ENCODE measurements around the gene TSHZ1.

The TSHZ1 gene

DNA sequence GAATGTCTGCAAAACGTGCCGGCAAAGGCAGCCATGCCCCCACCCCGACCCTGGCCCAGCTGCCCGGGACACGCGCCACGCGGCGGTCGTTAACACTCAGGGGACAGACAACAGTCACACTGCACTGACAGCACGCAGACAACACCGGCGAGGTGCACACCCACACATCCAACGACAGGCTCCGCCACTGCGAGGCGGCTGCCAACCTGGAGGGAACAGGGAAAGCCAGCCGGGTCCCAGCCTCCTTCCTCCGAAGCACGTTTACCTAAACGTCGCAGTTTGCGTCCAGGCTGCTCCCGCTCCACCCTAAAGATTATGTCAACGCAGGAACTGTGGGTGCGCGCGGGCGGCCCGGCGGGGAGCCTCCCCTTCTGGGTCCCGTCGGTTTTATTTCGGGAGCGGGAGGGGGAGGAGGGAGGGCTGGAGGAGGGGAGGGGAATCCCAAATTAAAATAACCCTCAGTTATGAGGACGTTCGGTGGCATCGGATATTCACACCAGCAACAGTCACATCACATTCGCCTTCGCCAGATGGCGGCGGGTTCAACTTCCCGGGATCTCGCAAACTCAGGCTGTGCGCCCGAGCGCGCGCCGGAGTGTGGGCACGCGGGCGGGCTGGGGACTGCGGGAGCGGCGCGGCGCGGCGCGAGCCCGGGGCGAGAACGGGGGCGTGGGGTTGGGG lies 2.3 kb upstream of the TSHZ1 start:
- no peak for DNase-seq (ENCODE audit: low read depth in 2 of 2)

DNA sequence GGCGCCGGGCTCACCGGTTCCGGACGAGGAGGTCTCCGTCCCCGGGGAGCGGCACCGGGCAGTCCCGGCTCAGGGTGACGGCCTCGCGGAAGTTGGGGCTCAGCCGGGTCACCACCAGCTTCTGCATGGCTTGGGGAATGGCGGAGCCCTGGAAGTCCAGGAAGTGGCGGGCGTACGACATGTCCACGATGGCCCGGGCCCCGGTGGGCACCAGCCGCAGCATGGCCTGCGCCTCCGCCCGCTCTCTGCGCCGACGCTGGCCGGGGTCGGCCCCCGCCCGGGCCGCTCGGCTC lies 1.8 kb upstream of the TSHZ1 start:
- DNase-seq (ENCODE audit: low read depth in 2 of 2), result no peak

DNA sequence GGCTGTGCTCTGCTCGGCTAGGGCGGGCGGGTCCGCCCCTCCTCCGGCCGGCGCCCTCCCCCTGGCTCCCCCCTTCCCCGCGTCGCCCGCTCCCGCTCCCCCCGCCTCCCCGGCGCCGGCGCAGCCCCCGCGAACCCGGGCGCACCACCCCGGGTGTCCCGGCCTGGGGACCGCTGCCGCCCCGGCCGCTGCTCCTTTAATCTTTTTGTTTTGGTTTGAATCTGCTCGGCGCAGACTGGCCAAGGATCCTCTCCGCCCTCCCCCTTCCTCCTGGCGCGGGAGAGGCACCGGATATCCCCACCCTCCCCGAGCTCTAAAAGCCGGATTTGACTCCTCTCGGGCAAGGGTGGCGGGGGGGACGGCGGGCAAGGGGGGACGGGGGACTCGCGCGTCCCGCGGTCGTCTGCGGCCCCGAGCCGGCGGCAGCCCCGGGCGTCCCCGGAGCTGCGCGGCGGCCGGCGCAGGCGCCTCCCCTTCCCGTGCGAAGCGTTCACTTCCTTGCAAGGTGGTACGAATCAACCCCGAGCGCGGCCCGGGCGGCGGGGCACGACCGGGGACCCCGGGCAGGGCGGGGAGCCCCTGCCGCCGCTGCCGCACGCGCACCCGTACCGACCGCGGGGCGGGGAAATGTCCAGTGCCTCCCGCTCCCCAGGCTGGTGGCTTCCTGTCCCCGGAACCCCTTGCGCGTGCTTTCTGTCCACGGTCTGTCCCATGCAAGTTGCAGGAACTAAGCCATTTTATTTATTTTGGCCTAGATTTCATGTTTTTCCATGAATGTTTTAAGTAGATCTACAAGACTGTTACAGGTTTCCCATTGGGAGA lies 1.3 kb upstream of the TSHZ1 start, which contains the start of gene PTGR3:
TSS of gene PTGR3 (minus strand) at position 11 of the 822 bp plus-strand sequence. CDS start 81 bp downstream, outside the sequence.
- DNase-seq (ENCODE audit: low read depth in 2 of 2), result peak in 1 of 2 experiments; percentile 31

DNA sequence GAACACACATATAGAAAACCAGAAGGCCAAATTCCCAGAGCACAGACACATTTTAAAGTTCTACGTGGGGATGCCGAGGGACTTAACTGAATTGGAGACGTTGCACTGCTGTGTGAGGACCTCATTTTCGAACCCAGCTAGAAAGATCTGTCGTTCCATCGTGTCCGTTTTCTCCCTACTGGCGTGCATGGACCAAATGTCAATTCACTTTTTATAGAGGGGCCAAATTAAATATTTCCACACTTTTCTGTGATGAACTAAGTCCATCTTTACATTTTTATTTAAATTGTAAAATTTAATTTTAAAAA lies 692 bp upstream of the TSHZ1 start:
- no peak for DNase-seq (ENCODE audit: low read depth in 2 of 2)

DNA sequence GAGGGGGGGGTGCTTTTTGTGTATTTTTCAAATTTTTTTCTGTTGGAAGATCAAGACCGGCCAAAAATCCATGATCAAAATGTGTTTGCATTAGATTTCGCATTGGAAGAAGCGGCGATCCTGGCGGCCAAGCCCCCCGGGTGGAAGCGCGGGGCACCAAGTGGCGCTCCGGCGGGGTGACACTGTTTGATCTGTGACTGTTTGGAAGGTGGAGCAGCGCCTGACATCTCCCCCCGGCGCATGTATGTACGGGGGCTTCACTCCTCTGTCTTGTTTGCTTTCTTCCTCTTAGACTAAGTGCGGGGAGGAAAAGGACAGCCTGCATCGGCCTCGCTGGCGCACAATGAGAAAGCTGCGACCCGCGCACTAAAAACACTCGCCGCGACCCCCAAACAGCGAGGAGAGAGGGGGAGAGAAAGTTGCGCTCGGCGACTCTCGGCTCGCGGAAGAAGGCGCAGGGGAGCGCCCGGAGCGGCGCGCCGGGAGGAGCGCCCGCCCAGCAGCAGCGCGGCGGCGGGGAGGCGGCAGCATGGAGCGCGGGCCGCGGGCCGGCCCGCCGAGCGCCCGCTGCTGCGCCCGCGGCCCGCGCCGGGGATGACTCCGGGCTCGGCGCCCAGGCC lies 515 bp downstream of the TSHZ1 start:
- no peak for DNase-seq (ENCODE audit: low read depth in 2 of 2)

DNA sequence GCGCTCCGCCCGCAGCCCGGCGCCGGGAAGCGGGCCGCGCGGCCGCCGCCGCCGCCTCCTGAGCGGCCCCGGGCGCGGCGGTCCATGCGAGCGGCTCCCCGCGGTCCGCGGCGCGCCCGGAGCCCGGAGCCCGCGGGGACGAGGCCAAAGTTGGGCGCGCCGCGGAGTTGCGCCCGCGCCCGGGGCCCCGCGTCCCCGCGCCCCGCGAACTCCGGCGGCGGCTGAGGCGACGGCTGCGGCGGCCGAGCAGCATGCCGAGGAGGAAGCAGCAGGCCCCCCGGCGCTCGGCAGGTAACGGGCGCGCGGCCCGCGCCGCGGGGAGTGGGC lies 992 bp downstream of the TSHZ1 start:
- DNase-seq (ENCODE audit: low read depth in 2 of 2), result no peak

DNA sequence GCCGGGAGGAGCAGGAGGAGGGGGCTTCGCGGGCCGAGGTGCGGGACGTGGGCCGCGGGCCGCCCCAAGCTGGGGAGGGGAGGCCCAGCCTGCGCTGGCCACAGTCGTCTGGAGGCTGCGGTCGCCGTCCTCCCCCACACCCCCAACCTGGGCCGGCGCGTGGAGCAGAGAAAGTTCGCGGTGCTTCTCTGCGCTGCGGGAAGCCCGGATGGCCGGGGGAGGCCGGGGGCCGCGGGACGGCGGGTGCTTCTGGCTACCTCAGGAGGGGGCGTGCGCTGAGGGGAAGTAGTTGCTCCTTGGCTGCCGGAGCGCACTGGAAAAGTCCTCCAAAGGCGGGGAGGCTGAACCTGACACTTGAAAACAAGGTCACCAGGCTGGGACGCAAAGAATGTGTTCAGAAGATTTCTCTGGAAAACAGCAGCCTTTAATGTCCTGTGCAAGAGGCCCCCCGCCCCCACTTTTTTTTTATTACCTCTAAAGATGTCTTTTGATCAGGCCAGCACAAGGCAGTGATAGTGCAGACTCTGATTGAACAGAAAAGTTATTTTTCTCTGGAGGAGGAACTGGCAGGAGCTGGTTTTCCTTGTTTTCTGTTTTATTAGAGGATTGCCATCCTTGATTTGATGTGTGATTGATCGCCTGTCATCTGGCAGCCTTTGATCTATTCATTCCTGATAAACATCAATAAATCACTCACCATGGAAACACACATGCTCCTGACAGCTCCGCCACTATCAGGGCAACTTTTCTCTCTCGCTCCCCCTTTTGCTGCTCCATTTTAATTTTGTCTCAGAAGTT lies 1.6 kb downstream of the TSHZ1 start:
- no peak for DNase-seq (ENCODE audit: low read depth in 2 of 2)

DNA sequence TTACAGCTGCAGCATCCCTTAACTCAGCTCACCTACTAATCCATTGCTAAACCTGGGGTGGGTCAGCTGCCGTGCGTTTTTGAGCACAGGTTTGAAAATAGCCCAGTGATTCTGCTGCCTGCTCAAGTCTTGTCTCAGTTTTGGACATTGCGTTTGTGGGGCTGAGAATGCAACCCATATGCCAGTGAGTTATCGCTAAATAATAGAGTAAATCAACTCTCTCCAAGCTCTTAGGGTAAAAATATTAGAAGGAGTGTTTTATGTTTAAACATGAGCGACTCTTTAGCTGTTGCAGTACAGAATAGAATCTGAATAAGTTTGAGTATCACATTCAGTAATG lies 2.1 kb downstream of the TSHZ1 start:
- DNase-seq (ENCODE audit: low read depth in 2 of 2), result no peak

DNA sequence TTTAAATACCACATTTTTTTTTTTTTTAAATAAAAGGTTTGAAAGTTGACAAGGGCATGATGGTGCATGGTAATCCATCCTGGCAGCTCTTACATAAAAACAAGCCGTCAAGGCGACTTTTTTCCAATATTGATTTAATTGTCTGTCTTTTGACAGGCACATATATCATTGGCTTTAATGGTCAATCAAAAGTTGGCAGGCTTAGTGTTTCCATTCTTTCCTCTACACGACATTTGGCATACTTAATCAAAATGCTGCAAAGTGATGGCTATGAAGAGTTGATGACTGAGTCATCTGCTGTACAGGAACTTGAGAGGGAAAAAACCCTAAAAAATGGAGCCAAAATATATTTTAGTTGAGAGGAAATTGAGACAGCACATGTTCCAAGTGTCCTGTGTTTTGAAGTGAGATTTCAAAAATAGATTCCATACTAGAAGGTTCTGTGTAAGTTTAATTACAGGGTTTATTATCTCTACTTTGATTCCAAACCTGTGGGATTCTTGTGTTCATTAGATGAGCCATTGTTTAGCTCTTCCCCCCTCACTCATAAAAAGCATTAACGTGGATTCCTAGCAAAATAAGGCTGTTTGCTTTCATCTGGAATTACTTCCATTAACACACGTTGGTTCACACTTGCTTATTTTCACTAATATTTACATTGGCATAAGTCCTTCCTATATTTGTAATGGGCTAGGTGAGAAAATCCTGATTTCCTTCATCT lies 3.2 kb downstream of the TSHZ1 start:
- no peak for DNase-seq (ENCODE audit: low read depth in 2 of 2)

DNA sequence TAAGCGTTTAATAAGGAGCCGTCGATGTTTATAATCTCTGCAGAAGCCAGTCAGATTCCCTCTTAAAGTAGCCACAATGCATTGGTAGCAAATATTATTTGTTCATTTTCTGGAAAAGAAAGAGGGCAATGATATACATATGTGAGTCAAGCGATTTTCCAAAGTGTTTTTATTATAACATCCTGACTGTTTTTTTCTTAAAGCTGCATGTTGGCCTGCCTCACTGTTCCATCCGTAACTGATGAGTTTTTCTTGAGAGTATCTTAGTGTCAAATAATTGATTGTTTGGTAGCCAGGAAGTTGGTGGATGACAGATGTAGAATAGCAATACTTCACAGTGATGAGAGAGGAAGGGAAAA lies 3.7 kb downstream of the TSHZ1 start:
- no peak for DNase-seq (ENCODE audit: low read depth in 2 of 2)

DNA sequence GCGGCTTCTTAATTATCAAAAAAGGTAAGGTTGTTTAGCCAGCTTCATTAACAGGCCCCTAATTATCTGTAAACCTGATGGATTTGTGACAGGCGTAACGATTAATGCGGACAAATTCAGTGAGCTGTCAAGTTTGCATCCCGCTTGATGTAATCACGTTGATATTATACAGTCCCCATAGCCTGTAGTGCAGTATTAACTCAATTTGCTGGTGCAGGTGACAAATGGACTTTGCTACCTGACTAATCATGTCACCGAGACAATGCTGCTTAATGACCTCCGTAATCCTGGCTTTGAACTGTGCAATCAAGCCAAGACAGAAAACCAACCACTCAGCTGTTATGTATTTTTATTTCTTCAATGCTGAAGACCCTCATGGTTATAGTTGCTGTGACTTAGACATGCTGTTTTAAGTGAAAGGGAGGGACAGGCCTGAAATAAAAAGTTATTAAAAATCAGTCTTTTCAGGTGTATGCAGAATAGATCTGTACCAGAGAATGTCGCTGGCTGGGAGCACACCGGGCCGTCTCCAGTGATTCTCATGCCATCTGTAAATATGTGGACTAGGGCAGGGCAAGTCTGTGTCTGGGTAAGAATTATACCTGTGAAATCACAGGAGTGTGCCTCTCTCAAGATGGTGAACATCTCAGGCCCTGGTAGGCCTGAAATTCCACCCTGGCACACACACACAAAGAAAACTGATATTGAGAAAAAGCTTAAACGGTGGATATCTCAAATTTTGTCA lies 4.3 kb downstream of the TSHZ1 start:
- no peak for DNase-seq (ENCODE audit: low read depth in 2 of 2)

DNA sequence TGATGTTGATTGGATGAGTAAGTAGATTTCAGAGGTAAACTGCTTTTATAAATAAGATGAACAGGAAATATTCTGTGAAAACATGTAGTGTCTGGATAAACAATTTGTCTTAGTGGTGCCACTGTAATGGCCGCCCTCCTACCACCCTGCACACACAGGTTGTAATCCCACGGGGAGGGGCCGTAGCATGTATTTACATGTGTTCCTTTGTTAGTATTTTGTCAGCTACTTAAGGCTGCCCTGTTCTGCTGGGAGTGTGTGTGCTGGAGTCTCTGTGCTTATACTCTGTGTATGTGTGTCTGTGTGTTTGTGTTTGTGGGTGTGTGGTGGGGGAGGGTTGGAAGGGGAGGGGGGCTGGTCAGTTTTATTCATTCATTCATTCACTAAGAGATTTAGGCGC lies 5.1 kb downstream of the TSHZ1 start:
- no peak for DNase-seq (ENCODE audit: low read depth in 2 of 2)

DNA sequence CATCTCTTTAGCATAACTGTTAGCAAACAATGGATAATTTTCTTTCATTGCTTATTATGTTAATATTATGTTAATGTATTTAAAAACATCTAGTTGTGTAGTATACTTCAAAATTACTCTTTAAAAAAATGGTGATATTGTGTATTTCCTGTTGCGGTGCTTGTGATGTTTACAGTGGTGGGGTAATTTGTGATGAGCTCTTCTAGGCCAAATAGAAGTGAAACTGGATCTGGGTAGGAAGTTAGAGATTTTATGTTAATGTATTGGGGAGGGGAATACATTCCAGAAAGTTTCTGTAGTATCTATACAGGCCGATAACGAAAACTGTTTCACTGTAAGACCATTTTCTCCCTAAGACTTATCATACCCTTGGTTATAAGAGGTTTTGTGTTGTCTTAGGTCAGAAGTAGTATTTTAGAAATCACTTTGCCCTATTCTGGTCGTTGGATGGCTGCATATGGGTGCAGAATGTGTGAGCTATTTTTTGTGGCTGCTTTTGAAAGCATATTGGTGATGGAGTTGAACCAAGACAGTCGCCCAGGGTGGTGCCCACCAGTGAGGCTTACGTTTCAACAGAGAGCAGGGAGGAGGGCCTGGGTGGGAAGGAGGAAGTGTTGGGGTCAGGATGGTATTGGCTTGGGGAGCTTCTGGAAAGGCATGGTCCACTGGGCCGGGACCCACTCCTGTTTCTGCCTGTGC lies 5.8 kb downstream of the TSHZ1 start:
- DNase-seq (ENCODE audit: low read depth in 2 of 2), result no peak

DNA sequence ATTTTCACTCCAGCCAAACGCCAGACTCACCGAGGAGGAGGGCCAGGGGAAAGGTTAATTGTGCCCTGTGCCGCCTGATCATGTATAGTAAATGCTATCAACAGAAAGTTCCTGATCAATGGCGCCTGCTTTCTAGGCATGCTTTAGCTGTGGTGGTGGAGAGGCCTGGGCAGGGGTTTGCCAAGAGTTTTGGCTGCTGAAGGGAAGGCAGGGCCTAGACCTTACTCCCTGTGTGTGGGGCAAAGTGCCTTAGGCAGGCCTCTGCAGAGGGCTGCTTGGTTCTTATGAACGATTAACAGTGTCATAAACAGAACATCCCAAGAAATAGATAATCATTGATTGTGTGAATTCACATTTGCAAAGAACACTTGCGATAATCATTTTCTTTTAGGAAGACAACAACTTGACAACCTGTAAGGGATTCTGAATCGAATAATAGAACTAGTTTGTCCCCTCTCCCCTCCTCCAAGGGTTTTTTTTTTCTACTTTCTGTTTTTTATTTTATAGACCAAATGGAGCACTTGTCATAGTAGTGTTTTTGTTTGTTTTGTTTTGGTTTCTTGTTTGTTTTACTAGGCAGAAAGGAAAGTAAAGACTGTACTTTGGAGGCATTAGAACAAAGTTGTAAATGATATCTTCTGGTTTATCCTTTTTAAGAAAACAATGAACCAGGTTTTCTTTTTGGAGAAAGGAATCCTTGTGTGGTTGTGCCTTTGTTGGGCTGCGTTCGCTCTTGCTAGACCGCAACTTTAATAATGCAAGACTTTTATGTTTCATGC lies 6.5 kb downstream of the TSHZ1 start:
- DNase-seq (ENCODE audit: low read depth in 2 of 2), result no peak

DNA sequence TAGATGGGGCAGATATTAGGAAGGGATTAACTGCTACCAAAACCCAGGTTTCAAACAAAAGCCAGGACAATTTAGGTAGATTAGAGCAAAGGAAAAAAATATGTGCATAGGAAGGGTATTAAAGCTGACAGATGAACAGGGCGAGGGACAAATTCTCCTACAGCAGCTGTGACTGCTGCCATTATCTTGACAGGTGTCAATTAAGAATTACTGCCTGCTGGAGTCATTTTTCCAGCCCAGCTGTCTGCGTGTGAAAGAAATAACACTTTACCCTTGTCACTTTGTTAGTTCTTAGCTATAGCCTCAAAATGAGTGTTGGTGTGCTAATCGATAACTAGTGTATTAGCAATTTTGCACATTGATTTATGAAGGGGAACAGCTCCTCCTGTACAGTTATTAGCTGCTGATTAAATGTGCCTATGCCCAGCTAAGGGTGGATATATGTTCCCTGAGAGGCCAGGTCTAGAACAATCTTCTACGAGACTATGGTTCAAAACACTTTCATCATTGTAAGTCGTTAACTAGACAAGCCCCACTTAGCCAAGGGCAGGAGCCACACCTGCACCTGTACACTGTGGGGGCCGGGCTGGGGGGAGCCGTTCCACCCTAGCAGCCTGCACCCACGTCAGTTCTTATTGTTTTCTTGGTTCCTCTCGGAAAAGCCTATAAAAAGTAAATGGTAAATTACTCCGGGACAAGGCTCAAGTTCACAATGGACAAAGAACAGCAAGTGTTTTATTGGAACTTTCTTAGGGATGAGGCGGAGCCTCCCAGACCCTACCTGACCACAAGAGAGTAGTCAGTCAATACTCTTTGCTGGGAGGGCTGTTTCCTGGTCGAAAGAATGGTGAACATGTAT lies 7.7 kb downstream of the TSHZ1 start:
- DNase-seq (ENCODE audit: low read depth in 2 of 2), result no peak

DNA sequence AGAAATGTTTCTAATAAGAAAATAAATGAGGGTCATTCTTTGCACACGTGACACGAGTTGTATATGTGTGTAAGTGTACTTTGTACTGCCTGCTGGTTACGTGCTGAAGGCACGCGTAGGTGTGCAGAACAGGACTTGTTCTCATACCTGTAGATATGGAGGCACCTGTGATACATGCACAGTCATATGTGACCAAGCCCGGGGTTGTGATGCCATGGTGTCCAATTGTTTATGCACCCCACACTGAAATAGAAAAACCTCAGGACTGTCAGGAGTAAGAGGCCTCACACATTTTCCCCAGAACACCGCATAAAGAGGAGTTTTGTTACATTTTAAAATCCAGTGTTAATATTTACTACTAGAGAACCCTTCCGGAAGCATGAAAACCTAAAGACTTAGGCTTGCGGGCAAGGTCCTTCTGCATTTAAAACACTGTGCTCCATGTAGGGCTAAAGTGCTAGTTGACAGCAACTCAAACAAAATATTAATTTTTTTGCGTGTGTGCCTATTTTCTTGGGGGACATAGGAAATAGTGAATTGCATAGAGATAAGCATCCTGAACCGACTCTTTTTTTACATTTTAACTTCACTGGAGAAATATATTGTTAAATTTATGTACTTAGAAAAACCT lies 9.3 kb downstream of the TSHZ1 start:
- no peak for DNase-seq (ENCODE audit: low read depth in 2 of 2)

DNA sequence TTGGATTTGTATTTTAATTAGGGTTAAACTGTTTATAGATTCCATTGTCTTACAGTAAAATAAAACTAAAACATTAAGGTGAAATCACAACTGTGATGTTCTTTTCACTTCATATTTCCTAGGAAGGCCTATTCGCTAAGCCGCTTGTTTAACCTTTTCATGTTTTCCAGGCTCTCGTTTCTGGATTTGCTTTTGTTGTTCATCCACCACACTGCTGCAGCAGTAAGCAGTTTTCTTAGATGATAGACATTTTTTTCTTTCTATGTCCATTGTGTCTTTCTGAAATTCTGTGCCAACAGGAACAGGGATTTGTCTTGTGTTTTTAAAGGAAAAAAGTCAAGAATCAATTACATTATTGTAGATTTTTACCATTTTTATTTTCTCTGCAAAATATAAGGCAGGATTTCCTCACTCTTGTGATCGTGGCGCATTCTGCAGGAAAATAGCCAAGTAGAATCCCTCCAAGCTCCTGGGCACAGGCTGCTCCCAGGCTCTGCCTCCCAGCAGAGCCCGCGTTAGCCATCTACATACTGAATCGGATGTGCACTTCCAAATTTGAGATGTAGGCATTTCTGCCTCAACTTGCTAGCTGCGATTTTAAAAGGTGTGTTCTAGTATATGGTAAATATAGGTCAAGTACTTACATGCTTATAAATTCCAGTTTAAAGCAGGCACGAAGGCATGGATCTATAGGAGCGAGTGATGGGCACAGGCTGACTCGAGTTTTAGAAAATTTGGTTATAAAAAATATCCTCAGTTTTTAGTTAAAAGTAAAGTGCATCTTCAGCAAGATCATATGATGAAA lies 10.2 kb downstream of the TSHZ1 start:
- DNase-seq (ENCODE audit: low read depth in 2 of 2), result no peak

DNA sequence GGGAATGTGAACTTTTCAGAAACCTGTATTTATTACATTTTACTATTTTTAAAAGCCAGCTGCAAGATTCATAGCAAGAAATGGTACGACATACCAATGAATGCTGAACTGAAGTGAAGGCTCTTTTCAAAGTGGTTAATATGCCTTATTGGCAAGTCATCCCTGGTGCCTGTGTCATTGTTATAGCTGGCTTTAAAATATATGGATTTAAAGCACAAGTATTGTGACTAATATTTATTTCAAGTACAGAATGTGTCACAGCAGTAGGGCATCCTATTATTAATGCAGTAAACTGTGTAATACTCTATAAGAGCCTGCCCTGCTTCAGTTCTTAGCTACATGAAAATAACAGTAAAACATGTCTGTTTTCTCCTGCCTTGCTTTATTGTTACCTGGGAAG lies 10.8 kb downstream of the TSHZ1 start:
- no peak for DNase-seq (ENCODE audit: low read depth in 2 of 2)

Data from fibroblast of skin of left biceps (primary cell).